ENCODE data around the gene OSR1. TPM values are rescaled to one million over a fixed set of nuclear protein-coding genes. Genes with fewer than 3 reads are reported as not detected.

The OSR1 gene
- total and polyA plus RNA-seq, 10 donors, result 0.04 to 1.4 (median 0.23) TPM; not detected in 5

- no peak for DNase-seq
Observed at GRCh38 chr2:19362094-19362754, 3.8 kb upstream of the OSR1 start.

DNA sequence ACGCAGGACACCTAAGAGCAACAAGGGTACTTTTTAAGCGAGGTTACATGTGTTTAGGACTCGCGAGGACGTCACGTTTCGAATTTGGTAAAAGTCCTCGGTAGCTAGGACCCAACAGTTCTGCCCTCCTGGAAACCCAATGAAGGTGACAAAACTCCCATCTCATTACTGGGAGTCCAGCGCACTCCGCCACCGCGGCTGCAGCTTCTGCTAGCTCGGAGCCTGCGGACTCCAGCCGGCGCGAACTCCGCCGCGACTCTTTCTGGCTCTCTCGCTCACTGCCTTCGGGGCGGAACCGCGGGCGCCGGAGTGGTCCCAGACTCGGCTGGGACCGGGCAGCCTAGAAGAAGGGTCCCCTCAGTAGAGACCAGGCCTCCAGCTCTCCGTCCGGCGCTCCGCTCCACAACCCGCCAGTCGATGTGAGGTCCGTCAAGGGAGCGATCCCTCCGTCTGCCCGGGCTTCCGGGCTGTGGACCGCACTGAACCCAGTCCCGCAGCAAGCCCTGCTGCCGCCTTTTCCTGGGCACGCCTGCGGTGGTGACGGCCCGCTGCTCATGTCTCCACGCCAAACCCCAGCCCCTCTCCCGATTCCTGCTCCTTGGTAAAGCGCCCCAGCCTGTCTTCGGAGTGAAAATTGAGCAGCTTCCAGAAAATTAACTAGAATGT, 3.0 kb upstream of the OSR1 start:
- intact Hi-C loops (cut with DNase I; ENCODE audit: low total_unique reads), result loop anchor here (5.0 to 10.0 kb wide), 2 partner anchors 609 to 847 kb away; no protein-coding TSS in a partner anchor
- DNase-seq, result peak; percentile 87
- WGBS, 5 donors, result 5 to 33% (median 7%) methylated on average over 22 to 51 of the region's 51 CpGs

More at GRCh38 chr2:19362094-19362754, 3.8 kb upstream of the OSR1 start:
- no peak for TF ChIP-seq POLR2A (IDR thresholded peaks at IDR 0.05)
- TF ChIP-seq POLR2AphosphoS5 (IDR thresholded peaks at IDR 0.05), result no peak
- no peak for TF ChIP-seq CTCF (IDR thresholded peaks at IDR 0.05 in 8 of 11, conservative IDR thresholded peaks at IDR 0.05 in 3 of 11)
- peaks cover 0 to 80% (median 56%) of the 10 kb centered on the region in 7 donors for H3K27me3 ChIP-seq (replicated peaks in 1 of 7)
- no peaks in the 10 kb centered on the region for H3K36me3 ChIP-seq
- peaks cover 7 to 56% (median 43%) of the 10 kb centered on the region in 6 donors for H3K4me1 ChIP-seq
- peak overlapping the region in 6 of 8 donors; percentile 6 to 55 (median 34) for H3K27ac ChIP-seq
- H3K4me3 ChIP-seq, result peak overlapping the region; percentile 53 to 78 (median 60)
- 1 to 5% (median 2%) methylated on average over 16 of the region's 16 CpGs for WGBS, 5 donors
- intact Hi-C loops (cut with DNase I; ENCODE audit: low total_unique reads), result loop anchor here (5.0 to 10.0 kb wide), 2 partner anchors 610 to 847 kb away; no protein-coding TSS in a partner anchor
- H3K9me3 ChIP-seq, result no peaks in the 10 kb centered on the region

GRCh38 chr2:19360966-19361321, 2.5 kb upstream of the OSR1 start:
- intact Hi-C loops (cut with DNase I; ENCODE audit: low total_unique reads), result loop anchor here (5.0 to 10.0 kb wide), 2 partner anchors 609 to 846 kb away; no protein-coding TSS in a partner anchor
- H3K27me3 ChIP-seq (replicated peaks in 1 of 7), result peaks cover 5 to 92% (median 69%) of the 10 kb centered on the region in 7 donors

More for the DNA sequence above, 3.0 kb upstream of the OSR1 start:
- Histone ChIP-seq H3K36me3 (no peaks in the 10 kb centered on the region), H3K9me3 (no peaks in the 10 kb centered on the region), H3K27me3 (replicated peaks in 1 of 7) (peaks cover 5 to 87% (median 64%) of the 10 kb centered on the region in 7 donors), H3K27ac (no peak overlapping the region), H3K4me3 (peak overlapping the region; percentile 53 to 78 (median 60)), H3K4me1 (peaks cover 12 to 64% (median 51%) of the 10 kb centered on the region in 6 donors)
- no peak for TF ChIP-seq CTCF (IDR thresholded peaks at IDR 0.05 in 8 of 11, conservative IDR thresholded peaks at IDR 0.05 in 3 of 11)
- TF ChIP-seq POLR2AphosphoS5 (IDR thresholded peaks at IDR 0.05), result peak in 2 of 3 donors; percentile 28 to 40
- TF ChIP-seq POLR2A (IDR thresholded peaks at IDR 0.05), result no peak

More at GRCh38 chr2:19360966-19361321, 2.5 kb upstream of the OSR1 start:
- Histone ChIP-seq H3K9me3 (no peaks in the 10 kb centered on the region), H3K4me3 (peak overlapping the region; percentile 53 to 78 (median 60)), H3K4me1 (peaks cover 15 to 69% (median 56%) of the 10 kb centered on the region in 6 donors), H3K27ac (no peak overlapping the region), H3K36me3 (no peaks in the 10 kb centered on the region)
- DNase-seq, result no peak
- no peak for TF ChIP-seq POLR2AphosphoS5 (IDR thresholded peaks at IDR 0.05)
- no peak for TF ChIP-seq POLR2A (IDR thresholded peaks at IDR 0.05)
- no peak for TF ChIP-seq CTCF (IDR thresholded peaks at IDR 0.05 in 8 of 11, conservative IDR thresholded peaks at IDR 0.05 in 3 of 11)
- 15 to 29% (median 20%) methylated on average over 16 to 17 of the region's 17 CpGs for WGBS, 5 donors

All from spleen (tissue), 11 donors.